SK-N-MC (cell line): Measurements from ENCODE around the gene AIF1L.

ENCODE experiments used
- EZH2 ChIP-seq: fragments of 200-600 bp; sonication (generic); IDR thresholded peaks from one replicate; pipeline ENCODE4 v1.6.1; 2017; ENCODE audit warnings: antibody characterized with exemption
- POLR2AphosphoS5 ChIP-seq: IDR thresholded peaks from 2 replicates; pipeline ENCODE4 v1.6.1; 2012; ENCODE audit warnings: mild to moderate bottlenecking, low read depth, low read length, borderline replicate concordance

DNA sequence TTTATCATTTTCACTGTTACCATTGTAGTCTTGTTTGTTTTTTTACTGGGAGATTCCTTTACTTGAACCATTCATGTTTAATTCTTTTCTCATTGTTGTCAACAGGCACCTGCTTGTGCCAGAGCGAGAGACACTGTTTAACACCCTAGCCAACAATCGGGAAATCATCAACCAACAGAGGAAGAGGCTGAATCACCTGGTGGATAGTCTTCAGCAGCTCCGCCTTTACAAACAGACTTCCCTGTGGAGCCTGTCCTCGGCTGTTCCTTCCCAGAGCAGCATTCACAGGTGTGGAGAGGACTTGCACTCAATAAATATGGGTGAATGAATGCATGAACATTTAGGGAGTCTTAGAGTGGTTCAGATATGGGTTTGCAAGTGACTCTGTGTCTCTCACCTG, 66.6 kb downstream of the AIF1L start:
- TF ChIP-seq EZH2 (no peak), POLR2AphosphoS5 (no peak)
